GM19372 (cell line): ENCODE measurements around the gene C6.
"Not testable (repeated sequence)": the region's sequence is repeated elsewhere in the genome, so short reads cannot be mapped to it uniquely, and the experiment has no call there.

Source experiments
- ATAC-seq: cut with Tn5 transposase; IDR thresholded peaks from one replicate; pipeline ENCODE4 v1.9.1; 2021; ENCODE audit warnings: mild to moderate bottlenecking, low read depth, moderate library complexity; ENCODE audit not compliant: unreplicated experiment

Gene C6

DNA sequence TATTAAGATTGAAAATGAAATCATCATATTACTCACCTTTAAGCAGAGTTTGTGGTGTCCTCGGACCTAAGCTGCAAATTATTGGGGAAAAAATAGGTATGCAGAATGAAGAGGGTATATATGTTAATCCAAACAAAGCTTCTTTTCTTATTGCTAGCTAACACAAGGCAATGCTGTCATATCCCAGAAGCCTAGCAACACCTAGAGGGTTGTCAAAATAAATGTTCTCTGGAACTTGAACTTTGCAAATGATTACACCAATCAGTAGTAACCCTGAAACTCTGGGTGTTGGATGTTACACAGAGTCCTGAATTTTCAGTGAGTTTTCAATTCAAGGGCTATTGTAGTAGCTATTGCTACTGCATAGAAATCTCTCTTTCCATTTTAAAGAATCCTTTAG, at the start of gene C6:
C6 (minus strand) TSS at position 193 of the 400 bp plus-strand sequence. CDS start 10,302 bp downstream, outside the sequence.
- no peak for ATAC-seq

DNA sequence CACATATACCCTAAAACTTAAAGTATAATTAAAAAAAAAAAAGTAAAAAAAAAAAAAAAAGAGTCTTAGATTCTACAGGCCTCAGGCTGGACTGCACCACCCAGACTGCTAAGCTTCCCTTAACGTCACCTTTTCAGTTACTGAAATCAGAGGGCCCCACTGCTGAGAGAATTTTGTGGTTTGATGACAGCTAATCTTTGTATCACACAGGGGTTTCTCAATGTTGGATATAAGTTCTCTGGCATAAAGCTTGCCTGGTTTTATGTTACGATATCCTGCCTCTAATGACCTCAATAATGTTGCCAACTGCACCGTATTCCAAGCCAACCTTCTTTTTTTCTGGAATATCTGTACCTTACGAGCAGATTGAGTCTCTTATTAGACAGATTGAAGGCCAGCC, 43.1 kb upstream of the C6 start:
- no peak for ATAC-seq

GRCh38 chr5:41253109-41253508, 39.8 kb upstream of the C6 start:
- ATAC-seq = no peak

- no peak for ATAC-seq
Measured at GRCh38 chr5:41252036-41252435, 38.7 kb upstream of the C6 start.

DNA sequence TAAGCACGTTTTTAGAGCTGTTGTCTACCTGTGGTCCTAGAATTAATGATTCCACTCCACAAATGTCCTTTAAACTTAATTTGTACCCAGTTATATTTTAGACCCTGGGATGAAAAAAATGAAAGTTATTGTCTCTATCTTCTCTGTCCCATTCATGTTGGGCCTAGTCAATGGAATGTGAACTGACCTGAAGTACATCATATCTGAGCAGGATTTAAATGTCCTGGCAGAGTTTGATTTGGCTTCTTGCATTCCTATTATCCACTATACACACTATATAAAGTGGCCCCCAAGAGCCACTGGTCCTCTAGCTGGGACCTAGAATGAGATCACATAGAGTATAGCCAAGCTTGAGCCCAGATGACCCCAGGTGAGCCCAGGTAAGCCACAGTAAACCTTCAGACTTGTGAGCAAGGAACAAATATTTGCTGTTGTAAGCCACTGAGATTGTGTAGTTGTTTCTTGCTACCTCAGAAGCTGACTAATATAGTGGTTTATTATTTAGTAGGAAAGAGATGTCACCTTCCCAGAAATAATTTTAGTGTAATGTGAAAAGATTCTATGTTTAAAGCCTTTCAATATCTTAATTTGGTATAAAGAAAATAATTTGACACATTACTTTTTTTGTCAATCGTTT, 37.1 kb upstream of the C6 start:
- ATAC-seq = no peak

DNA sequence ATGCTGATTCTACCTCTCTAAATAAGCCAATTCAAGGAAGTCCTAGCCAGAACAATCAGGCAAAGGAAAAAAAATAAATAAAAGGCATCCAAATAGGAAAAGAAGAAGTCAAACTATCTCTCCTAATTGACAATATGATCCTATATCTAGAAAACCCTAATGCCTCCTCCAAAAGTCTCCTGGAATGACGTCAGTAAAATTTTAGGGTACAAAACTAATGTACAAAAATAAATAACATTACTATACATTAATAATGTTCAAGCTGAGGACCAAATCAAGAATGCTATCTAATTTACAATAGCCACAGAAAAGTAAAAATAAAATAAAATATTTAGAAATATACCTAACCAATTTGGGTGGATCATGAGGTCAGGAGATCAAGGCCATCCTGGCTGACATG, 33.8 kb upstream of the C6 start:
- no peak for ATAC-seq

DNA sequence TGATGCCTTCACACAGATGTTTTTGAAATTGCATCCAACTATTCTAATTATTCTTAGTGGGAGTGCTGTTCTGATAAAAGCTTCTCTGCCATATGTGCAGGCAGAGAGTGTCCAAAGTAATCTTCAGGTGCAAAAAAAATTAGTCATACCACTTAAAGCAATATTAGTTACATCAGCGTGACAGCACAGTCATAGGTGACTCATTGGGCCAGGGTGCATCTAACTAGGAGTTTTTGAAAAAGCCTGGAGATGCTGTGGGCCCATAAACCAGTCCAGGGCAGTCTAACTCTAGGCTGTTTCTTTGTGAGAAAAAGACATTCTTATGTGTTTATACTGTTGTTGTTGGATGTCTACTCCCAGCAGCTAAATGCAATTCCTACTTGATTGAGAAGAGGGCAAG, 33.0 kb upstream of the C6 start:
- ATAC-seq = no peak

DNA sequence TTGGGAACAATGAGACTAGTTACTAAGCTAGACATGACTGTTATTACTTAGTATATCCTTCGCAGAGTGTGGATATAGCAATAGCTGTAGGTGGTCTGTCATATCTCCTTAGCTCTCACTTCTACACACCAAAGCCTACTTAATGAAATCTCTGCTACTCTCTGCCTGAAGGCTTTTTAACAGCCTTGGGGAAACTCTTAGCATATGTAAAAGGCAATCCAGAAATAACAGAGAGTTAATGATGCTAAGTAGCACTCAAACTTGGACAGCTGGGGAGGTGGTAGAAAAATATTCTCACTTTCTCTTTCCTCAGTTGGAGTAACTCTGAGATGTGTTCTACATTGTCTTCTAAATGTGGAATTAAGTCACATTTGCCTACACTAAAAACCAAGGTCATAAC, 30.2 kb upstream of the C6 start:
- ATAC-seq = no peak

- no peak for ATAC-seq
Measured at GRCh38 chr5:41240985-41241384, 27.7 kb upstream of the C6 start.

- no peak for ATAC-seq
Measured at GRCh38 chr5:41240390-41240789, 27.1 kb upstream of the C6 start.

DNA sequence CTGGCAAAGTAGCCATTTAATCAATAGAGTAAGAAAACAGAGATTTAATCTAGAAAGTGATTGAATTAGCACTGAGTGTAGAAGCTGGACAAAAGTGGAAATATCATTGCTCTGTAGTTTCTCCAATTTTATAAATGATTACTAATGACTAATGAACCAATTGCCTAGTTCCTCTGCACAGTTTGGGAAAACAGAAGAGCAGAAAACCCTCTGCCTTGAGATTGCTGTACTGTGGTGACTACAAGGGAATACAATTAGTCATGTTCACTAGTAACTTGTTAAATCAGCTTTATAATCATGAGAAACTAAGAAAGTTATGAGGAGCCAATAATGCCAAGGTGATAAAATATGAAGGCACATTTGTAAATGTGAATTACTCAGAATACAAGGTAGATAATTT, 21.1 kb upstream of the C6 start:
- no peak for ATAC-seq

DNA sequence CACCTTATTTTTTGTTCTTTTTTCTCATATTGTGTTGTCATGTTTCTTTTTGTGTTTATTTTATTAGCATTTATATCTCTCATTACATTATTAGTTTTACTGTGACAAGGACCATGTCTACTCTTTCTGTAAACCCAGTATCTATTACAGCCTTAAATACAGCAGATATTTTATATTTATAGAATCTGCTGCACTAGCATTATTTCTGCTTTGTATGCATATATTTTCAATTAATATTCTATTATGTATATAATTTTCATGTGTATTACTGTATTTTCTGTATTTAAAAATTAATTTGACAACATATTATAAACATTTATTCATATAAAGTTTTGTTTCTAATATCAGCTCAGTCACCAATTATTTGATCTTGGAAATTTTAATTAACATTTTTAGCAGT, 19.5 kb upstream of the C6 start:
- no peak for ATAC-seq

- ATAC-seq = not testable (repeated sequence)
Measured at GRCh38 chr5:41230276-41230675, 16.9 kb upstream of the C6 start.

DNA sequence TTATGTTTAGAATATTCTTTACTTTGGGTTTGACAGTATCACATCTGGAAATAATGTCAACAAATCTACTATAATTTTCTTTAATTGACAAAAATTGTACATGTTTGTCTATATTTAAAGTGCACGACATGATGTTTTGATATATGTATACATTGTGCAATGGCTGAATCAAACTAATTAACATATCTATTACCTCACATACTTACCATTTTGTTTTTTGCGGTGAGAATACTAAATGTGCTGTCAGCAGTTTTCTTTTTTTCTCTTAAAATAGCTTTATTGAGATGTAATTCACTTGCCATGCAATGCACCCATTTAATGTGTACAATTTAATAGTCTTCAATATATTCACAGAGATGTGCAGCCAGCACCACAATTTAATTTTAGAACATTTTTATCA, 10.6 kb upstream of the C6 start:
- no peak for ATAC-seq

- no peak for ATAC-seq
Measured at GRCh38 chr5:41219658-41220269, 6.4 kb upstream of the C6 start.

- ATAC-seq = no peak
Measured at GRCh38 chr5:41218929-41219657, 5.8 kb upstream of the C6 start.

DNA sequence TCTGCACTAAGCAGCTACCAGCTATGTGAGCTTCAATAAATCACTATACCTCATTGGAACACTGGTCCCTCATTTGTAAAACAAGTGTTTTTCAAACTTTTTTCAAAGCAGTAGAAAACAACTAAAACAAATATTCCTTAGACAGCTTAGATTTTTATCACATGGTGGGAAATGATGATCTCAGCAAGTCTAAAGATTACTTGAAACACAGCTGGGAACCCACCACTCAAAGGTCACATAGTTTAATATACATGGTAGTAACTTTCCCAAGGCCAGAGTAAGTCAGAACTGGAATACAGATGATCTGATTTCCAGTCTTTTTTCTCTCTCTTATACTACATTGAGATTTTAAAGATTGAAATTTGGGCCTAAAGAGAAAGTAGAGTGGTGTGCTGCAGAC, 850 bp upstream of the C6 start:
- no peak for ATAC-seq

DNA sequence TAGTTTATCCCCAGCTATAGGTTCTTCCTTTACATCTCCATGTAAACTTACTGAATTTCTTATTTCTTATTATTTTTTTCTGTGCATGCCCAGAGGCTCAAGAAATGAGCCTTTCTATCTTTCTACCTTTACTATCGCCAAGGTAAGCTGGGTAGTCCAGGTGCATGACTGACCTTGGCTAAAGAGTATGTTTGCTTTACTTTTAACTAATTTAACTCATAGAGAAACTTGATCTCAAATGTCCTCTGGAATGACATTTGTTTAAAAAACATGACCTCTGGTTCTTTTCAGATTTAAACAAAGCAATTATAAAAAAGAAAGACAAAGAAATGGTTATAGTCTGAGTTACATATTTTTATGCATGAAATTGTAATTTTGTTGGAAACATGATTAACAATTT, 397 bp downstream of the C6 start:
- no peak for ATAC-seq

GRCh38 chr5:41211417-41211816, 1.9 kb downstream of the C6 start:
- ATAC-seq = no peak

- not testable (repeated sequence) for ATAC-seq
Measured at GRCh38 chr5:41205475-41205874, 7.9 kb downstream of the C6 start.

GRCh38 chr5:41203033-41203432, 10.3 kb downstream of the C6 start:
- ATAC-seq = no peak
